GM12801 (cell line): ENCODE measurements around the gene PLA2G4B.

Experiments used
- TF ChIP-seq, protein P1 (sequence below): IDR thresholded peaks from one replicate; pipeline ENCODE4 v1.5.1; 2011; ENCODE audit warnings: control low read depth; ENCODE audit not compliant: insufficient read length; ENCODE audit errors: extremely low read depth

The PLA2G4B gene

DNA sequence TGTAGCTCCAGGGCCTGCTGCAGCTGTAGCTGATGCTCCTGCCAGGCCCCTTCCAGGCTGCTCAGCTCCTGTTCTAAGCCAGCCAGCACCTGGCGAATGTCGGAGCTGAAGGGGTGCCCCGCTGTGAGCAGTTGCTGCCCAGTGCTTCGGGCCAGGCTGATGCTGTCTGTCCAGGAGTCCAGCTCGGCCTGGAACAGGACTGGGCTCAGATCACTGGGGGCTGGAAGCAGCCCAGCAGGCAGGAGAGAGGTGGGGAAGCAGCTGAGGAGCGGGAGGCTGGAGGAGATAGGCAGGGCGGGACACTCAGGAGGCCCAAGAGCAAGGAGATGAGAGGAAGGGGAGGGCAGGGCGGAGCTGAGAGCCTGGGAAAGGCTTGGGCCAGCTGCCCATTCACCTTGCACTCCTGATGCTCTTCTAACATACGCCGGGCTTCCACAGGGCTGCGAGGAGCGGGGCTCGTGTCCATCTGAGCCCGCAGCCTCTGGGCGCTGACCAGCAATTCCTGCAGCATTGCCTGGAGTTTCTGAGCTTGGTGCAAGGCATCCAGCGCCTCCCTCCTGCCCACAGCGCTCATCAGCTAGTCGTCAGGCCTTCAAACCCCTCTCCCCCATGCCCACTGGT, 23.2 kb downstream of the PLA2G4B start:
- TF ChIP-seq, protein P1, sequence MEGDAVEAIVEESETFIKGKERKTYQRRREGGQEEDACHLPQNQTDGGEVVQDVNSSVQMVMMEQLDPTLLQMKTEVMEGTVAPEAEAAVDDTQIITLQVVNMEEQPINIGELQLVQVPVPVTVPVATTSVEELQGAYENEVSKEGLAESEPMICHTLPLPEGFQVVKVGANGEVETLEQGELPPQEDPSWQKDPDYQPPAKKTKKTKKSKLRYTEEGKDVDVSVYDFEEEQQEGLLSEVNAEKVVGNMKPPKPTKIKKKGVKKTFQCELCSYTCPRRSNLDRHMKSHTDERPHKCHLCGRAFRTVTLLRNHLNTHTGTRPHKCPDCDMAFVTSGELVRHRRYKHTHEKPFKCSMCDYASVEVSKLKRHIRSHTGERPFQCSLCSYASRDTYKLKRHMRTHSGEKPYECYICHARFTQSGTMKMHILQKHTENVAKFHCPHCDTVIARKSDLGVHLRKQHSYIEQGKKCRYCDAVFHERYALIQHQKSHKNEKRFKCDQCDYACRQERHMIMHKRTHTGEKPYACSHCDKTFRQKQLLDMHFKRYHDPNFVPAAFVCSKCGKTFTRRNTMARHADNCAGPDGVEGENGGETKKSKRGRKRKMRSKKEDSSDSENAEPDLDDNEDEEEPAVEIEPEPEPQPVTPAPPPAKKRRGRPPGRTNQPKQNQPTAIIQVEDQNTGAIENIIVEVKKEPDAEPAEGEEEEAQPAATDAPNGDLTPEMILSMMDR: no peak

DNA sequence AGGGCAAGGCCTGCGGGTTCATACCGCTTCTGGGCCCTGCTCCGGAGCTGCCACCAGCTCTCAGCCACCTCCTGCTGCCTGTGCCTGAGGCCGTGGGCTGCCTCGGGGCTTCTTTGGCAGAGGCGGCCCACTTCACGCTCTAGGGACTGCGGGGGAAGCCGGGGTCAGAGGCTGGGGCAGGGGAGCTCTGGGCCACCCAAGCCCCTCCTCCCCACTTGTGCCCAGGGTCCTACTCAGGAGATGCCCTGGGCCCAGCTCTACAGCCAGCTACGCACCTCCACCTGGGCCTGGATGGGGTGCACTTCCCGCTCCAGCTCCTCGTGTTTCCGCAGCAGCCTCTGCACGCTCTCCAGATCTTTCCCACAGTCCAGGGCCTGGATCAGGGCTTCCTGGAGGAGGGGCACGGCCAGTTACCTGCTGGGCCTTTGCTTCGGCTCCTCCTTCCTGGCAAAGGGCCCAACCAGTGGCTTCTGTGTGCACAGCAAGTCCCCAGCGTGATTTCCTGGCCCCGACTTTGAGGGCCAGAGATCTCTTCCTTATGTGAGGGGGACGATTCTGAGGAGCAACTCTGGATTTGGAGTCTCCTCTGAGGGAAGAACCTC, 24.0 kb downstream of the PLA2G4B start:
- TF ChIP-seq, protein P1: no peak

- TF ChIP-seq, protein P1: no peak
Measured at GRCh38 chr15:41865490-41866055, 26.9 kb downstream of the PLA2G4B start.

GRCh38 chr15:41866263-41866703, 27.6 kb downstream of the PLA2G4B start:
- TF ChIP-seq, protein P1: no peak

GRCh38 chr15:41866872-41867579, 28.4 kb downstream of the PLA2G4B start:
- TF ChIP-seq, protein P1: no peak

- TF ChIP-seq, protein P1: no peak
Measured at GRCh38 chr15:41868321-41868720, 29.7 kb downstream of the PLA2G4B start.

- TF ChIP-seq, protein P1: no peak
Measured at GRCh38 chr15:41869770-41870688, 31.4 kb downstream of the PLA2G4B start.
